Spinal cord (tissue), 10 donors: ENCODE results near the gene CHIA. TPM values are rescaled to one million over a fixed set of nuclear protein-coding genes. Genes with fewer than 3 reads are reported as not detected.

Experiments used
- DNase-seq, 6 donors: peaks; one replicate each; pipeline versions ENCODE4 v3.0.0 to v3.0.0-alpha.2; 2013 to 2015; ENCODE audit warnings: low spot score in 6 of 6, low read depth in 4 of 6
- H3K27ac ChIP-seq: one replicate; pipeline ENCODE4 v1.5.1; 2013; ENCODE audit warnings: low read depth, low read length, control low read depth
- H3K27me3 ChIP-seq: one replicate; pipeline ENCODE4 v1.6.1; 2013; ENCODE audit warnings: low read length; ENCODE audit not compliant: control insufficient read depth, insufficient read depth
- H3K36me3 ChIP-seq: one replicate; pipeline ENCODE4 v1.6.1; 2013; ENCODE audit warnings: low read length; ENCODE audit not compliant: control insufficient read depth, insufficient read depth
- H3K4me1 ChIP-seq: one replicate; pipeline ENCODE4 v1.6.1; 2013; ENCODE audit warnings: low read length; ENCODE audit not compliant: control insufficient read depth, insufficient read depth
- H3K4me3 ChIP-seq: one replicate; pipeline ENCODE4 v1.5.1; 2013; ENCODE audit warnings: low read depth, low read length, control low read depth
- H3K9me3 ChIP-seq: one replicate; pipeline ENCODE4 v1.6.1; 2013; ENCODE audit warnings: low read length; ENCODE audit not compliant: control insufficient read depth, insufficient read depth
- WGBS: methylation state at CpG from one replicate; pipeline ENCODE4 v1.1.5; 2013; ENCODE audit warnings: missing lambda C conversion rate; ENCODE audit not compliant: insufficient coverage; 5-methylcytosine and 5-hydroxymethylcytosine counted together
- polyA plus RNA-seq, 2 donors: library from polyadenylated mRNA; unstranded; fragments of 120-200 nt; gene quantifications; one replicate each; pipeline ENCODE4 v1.2.1, GENCODE V29; 2013; ENCODE audit not compliant: insufficient read length in 2 of 2
- total RNA-seq, 2 donors: library from RNA; depleted of rRNA in 1 of 2; stranded (reverse); fragments of 120-200 nt in 1 of 2; fragments of >200 nt in 1 of 2; gene quantifications; one replicate each; pipeline versions ENCODE4 v1.2.3 to v1.2.4, GENCODE V29; 2013 to 2014
- donor health status: healthy.

The CHIA gene
- total and polyA plus RNA-seq, 4 donors, result not detected

DNA sequence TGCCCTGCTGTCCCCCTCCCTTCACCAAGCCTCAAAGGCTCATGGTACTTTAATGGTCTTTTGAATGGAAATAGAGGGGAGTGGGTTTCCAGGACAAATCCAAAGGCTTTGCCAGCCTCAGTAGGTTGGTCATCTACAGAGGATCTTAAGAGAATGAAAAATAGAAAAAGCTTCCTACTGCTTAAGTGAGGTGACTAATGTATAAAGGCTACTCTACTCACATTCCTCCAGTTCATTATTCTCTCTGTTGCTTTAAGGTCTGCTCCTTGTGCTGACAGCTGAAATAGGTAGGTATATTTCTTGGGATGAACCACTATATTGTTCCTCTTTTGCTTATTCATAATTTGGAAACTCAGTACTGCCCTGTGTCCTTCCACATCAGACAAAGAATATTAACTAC is 10.4 kb upstream of the CHIA start:
- H3K4me1 ChIP-seq, result no peaks in the 10 kb centered on the region
- no peak overlapping the region for H3K4me3 ChIP-seq
- no peak overlapping the region for H3K27ac ChIP-seq
- H3K36me3 ChIP-seq, result no peaks in the 10 kb centered on the region
- no peak for DNase-seq
- peaks cover 2% of the 10 kb centered on the region for H3K9me3 ChIP-seq
- H3K27me3 ChIP-seq, result no peaks in the 10 kb centered on the region

DNA sequence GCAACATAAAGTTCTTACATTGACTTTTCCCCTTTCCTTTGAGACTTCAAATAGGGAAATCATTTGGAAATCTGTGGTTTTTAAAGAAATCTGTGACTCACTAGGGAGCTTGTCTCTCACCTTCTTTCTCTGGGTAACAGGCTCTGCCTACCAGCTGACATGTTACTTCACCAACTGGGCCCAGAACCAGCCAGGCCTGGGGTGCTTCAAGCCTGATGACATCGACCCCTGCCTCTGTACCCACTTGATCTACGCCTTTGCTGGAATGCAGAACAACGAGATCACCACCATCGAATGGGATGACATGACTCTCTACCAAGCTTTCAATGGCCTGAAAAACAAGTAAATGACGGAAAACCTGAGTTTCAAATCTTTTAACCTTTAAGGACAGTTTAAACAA is 9.2 kb upstream of the CHIA start:
- Histone ChIP-seq H3K4me1 (no peaks in the 10 kb centered on the region), H3K4me3 (no peak overlapping the region), H3K27me3 (peaks cover 2% of the 10 kb centered on the region), H3K9me3 (peaks cover 2% of the 10 kb centered on the region), H3K36me3 (no peaks in the 10 kb centered on the region), H3K27ac (no peak overlapping the region)
- no peak for DNase-seq
- 83% methylated on average over 5 of the region's 5 CpGs for WGBS

DNA sequence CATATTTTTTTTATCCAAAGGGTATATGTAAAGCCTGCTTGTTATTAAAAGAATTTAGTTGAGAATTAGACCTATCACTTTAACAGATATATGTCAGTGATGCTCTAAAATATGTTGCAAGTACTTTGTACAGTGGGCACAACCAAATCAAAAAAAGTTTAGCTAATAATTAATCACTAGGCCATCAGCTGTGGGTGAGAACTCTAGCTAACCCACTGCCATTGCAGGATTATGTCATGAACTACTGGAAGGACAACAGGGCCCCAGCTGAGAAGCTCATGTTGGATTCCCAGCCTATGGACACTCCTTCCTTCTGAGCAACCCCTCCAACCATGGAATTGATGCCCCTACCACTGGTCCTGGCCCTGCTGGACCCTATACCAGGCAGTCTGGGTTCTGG is 6.8 kb upstream of the CHIA start:
- no peaks in the 10 kb centered on the region for H3K36me3 ChIP-seq
- H3K9me3 ChIP-seq, result no peaks in the 10 kb centered on the region
- H3K27me3 ChIP-seq, result peaks cover 2% of the 10 kb centered on the region
- no peak overlapping the region for H3K4me3 ChIP-seq
- no peak for DNase-seq
- H3K4me1 ChIP-seq, result no peaks in the 10 kb centered on the region
- no peak overlapping the region for H3K27ac ChIP-seq

DNA sequence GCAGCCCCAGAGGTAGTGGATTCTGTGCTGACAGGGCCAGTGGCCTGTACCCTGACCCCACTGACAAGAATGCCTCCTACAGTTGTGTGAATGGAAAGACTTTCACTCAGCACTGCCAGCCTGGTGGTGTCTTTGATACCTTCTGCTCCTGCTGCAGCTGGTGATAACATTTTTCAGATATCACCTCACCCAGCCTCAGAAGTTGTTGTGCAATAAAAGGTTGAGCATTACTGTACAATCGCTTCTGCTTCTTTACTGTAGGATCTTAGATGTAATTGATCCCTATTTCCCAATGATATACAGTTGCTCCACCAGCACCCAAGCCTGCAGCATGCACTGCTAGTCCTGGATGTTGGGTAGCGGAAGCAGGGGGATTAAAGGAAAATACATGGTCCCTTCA is 4.8 kb upstream of the CHIA start:
- no peak for DNase-seq
- Histone ChIP-seq H3K4me1 (no peaks in the 10 kb centered on the region), H3K9me3 (no peaks in the 10 kb centered on the region), H3K36me3 (no peaks in the 10 kb centered on the region), H3K27ac (no peak overlapping the region), H3K4me3 (no peak overlapping the region), H3K27me3 (peaks cover 2% of the 10 kb centered on the region)
- WGBS, result no CpG with 5 or more reads among the region's 2 CpGs

DNA sequence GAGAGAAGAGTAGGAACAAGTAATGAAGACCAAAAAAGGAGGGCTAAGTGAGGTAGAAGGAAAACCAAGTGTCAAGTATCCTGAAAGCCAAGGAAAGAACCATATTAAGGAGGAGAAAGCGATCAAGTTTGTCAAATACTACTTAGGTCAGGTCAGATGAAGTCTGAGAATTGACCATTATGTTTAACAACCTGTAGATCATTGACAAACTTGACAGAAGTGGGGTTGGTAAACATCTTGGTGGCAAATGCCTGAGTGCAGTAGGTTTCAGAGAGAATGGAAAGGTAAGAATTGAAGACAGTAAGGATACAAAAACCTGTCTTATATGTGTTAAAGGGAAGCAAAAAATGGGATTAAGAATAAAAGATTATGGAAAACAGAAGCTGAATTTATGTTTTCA is 3.7 kb upstream of the CHIA start:
- Histone ChIP-seq H3K36me3 (no peaks in the 10 kb centered on the region), H3K4me3 (no peak overlapping the region), H3K4me1 (no peaks in the 10 kb centered on the region), H3K27me3 (peaks cover 2% of the 10 kb centered on the region), H3K9me3 (no peaks in the 10 kb centered on the region), H3K27ac (no peak overlapping the region)
- no peak for DNase-seq
- 33% methylated on average over 1 of the region's 1 CpG for WGBS

DNA sequence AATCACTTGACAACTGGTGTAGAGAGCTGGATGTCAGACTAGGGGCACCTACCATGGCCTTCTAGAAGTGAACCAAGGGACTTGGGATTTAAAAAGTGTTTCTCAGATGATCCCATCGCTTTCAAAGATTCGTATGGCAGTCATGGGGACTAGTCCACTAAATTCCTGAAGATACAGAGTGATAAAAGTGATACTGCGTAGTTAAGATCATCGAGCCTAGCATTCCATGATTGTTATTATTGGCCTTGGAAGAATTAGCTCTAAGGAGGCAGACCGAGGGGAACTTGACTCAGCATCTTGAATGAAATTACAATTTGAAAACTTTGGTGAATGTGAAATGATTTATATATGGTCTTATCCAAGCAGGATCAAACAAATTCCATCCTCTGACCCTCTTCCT is 1.3 kb upstream of the CHIA start:
- WGBS, result 49% methylated on average over 3 of the region's 5 CpGs
- Histone ChIP-seq H3K9me3 (no peaks in the 10 kb centered on the region), H3K4me1 (no peaks in the 10 kb centered on the region), H3K27me3 (peaks cover 2% of the 10 kb centered on the region), H3K27ac (no peak overlapping the region), H3K4me3 (no peak overlapping the region), H3K36me3 (no peaks in the 10 kb centered on the region)
- no peak for DNase-seq

DNA sequence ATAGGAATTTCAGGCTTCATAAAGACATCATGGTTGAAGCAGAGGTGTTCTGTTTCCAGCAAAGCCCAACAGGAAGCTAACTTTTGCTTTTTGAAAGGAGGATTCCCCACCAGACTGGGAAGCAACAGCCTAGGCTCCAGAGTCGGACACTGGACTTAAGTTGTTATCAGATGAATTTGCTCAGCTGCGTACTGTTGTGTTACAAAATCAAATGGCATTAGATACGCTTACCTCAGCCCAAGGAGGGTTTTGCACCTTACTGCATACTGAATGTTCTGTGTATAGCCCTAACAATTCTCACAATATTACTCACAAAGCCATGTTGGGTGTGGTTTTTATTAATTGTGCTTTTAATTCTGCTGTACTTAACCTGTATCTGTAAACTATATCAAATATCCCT is 547 bp upstream of the CHIA start:
- no peaks in the 10 kb centered on the region for H3K36me3 ChIP-seq
- no peaks in the 10 kb centered on the region for H3K9me3 ChIP-seq
- DNase-seq, result no peak
- no peaks in the 10 kb centered on the region for H3K4me1 ChIP-seq
- H3K27ac ChIP-seq, result no peak overlapping the region
- H3K4me3 ChIP-seq, result no peak overlapping the region
- WGBS, result 80% methylated on average over 1 of the region's 3 CpGs
- peaks cover 2% of the 10 kb centered on the region for H3K27me3 ChIP-seq

DNA sequence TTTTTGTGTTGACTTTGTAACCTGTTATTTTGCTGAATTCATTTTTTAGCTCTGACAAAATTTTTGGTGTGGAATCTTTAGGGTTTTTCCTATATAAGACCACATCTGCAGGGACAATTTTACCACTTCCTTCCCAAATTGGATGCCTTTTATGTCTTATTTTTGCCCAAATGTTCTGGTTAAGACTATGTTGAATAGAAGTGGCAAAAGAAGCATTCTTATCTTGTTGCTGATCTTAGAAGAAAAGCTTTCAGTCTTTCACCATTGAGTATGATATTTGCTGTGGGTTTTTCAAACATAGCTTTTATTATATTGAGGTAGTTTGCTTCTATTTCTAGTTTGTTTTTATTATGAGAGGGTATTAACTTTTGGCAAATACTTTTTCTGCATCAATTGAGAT is 3.7 kb downstream of the CHIA start:
- no peak for DNase-seq
- H3K4me1 ChIP-seq, result no peaks in the 10 kb centered on the region
- H3K9me3 ChIP-seq, result no peaks in the 10 kb centered on the region
- H3K4me3 ChIP-seq, result no peak overlapping the region
- no peaks in the 10 kb centered on the region for H3K36me3 ChIP-seq
- H3K27me3 ChIP-seq, result no peaks in the 10 kb centered on the region
- H3K27ac ChIP-seq, result no peak overlapping the region

DNA sequence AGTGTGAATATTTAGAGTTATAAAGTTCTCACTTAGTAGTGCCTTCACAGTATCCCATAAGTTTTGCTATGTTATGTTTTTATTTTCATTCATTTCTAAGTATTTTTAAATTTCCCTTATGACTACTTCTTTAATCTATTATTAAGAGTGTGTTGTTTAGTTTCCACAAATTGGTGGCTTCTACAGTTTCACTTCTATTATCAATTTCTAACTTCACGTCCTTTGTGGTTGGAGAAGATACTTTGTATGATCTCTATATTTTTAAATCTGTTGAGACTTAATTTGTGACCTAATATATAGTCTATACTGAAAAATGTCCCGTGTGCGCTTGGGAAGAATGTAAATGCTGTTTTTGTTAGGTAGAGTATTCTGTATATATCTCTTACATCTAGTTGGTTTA is 11.7 kb downstream of the CHIA start:
- Histone ChIP-seq H3K9me3 (no peaks in the 10 kb centered on the region), H3K4me3 (no peak overlapping the region), H3K27ac (no peak overlapping the region), H3K4me1 (no peaks in the 10 kb centered on the region), H3K27me3 (no peaks in the 10 kb centered on the region), H3K36me3 (no peaks in the 10 kb centered on the region)
- no peak for DNase-seq
- no CpG with 5 or more reads among the region's 3 CpGs for WGBS

DNA sequence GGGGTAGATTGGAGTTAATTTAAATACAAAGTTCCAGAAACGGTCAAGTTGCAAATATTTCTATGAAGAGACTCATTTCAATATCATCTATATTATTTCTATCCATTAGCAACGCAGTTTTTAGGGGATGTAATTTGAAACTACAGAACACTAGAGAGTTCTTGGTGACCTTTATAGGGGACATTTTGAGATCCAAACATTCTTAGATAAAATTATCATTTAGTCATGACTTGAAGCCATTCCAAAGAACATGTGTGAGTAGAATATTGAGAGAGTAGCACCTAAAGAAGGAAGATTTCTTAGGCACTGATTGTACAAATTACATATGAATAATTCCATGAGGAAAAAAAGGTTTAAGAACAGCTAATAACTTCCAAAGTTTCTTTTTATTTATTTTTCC is 19.0 kb downstream of the CHIA start:
- Histone ChIP-seq H3K4me1 (no peaks in the 10 kb centered on the region), H3K9me3 (no peaks in the 10 kb centered on the region), H3K27me3 (no peaks in the 10 kb centered on the region), H3K36me3 (no peaks in the 10 kb centered on the region), H3K4me3 (no peak overlapping the region), H3K27ac (no peak overlapping the region)
- no peak for DNase-seq
- no CpG with 5 or more reads among the region's 2 CpGs for whole genome bisulfite sequencing

DNA sequence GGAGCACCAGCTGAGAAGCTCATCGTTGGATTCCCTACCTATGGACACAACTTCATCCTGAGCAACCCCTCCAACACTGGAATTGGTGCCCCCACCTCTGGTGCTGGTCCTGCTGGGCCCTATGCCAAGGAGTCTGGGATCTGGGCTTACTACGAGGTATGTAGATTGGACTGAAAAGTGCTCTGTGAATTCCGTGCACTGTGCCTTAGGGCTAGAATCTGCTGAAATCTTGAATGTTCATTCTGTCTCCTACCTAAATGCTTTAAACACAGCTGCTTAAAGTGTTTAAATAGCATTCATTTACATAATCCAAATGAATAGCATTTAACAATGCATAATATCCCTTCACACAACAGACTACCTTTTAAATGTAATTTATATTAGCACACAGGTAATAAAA is 27.9 kb downstream of the CHIA start:
- DNase-seq, result peak in 1 of 6 donors; percentile 6
- no peaks in the 10 kb centered on the region for H3K36me3 ChIP-seq
- H3K27me3 ChIP-seq, result no peaks in the 10 kb centered on the region
- no peak overlapping the region for H3K27ac ChIP-seq
- no peaks in the 10 kb centered on the region for H3K4me1 ChIP-seq
- 50% methylated on average over 1 of the region's 3 CpGs for WGBS
- no peaks in the 10 kb centered on the region for H3K9me3 ChIP-seq
- H3K4me3 ChIP-seq, result no peak overlapping the region
